Measurements from ENCODE around the gene PPP2R5A. TPM values are rescaled to one million over a fixed set of nuclear protein-coding genes. Genes with fewer than 3 reads are reported as not detected.

Gene PPP2R5A
- total RNA-seq, 1 experiment from 2014 or later = 22.0 TPM

DNA sequence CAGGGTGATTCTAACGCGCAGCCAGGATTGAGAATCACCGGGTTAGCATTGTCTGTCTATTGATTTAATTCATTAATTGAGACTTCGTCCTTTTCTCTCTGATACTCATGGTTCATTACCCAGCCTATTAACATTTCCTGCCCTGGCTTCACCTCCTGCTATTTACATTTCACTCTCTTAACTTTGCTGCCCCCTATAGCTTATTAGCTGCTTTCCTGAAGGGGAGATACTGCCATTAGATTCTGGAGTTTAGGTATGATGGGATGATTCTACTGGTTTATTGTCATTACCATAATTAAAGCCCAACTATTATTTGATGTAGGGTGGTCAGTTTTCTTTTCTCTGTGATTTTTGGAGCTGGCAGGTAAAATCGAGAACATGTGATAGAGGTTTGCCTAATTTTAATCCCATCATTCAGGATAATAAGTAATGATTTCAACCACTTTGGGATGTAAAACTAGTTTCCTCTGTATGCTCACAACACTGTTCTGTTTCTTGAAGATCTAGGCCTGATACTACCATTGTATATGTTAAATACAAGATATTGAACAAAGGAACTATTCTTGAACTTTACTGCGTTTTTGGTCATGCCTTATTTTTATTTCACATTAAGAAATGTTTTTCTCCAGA lies 6.4 kb downstream of the PPP2R5A start:
- WGBS (ENCODE audit: extremely low coverage, insufficient read length, low lambda C conversion rate) = no CpG with 5 or more reads among the region's 6 CpGs
- Histone ChIP-seq H2AFZ (ENCODE audit: low read length) (no peak overlapping the region), H3K18ac (ENCODE audit: insufficient read length, low read depth, low read length) (no peak overlapping the region), H3K23ac (ENCODE audit: insufficient read length, low read depth, low read length) (no peak overlapping the region), H2BK5ac (ENCODE audit: insufficient read length, low read length) (no peak overlapping the region), H2BK120ac (ENCODE audit: low read depth, low read length, poor library complexity, severe bottlenecking) (no peak overlapping the region), H4K91ac (ENCODE audit: insufficient read length, low read depth, low read length) (no peak overlapping the region), H2BK15ac (ENCODE audit: low read depth, low read length) (no peak overlapping the region), H4K5ac (ENCODE audit: insufficient read length, low read depth, low read length) (no peak overlapping the region), H3K9me3 (ENCODE audit: control insufficient read depth, low read depth, low read length) (no peaks in the 10 kb centered on the region), H3K14ac (ENCODE audit: insufficient read depth, low read length) (no peak overlapping the region), H3T11ph (ENCODE audit: low read length) (no peak overlapping the region), H4K8ac (replicated peaks; ENCODE audit: insufficient read length, low read depth, low read length) (no peak overlapping the region), H3K27ac (ENCODE audit: insufficient read length, low read depth, low read length) (no peak overlapping the region), H2BK20ac (ENCODE audit: low read depth, low read length, poor library complexity, severe bottlenecking) (no peak overlapping the region), H3K79me1 (ENCODE audit: insufficient read depth, low read depth, low read length, poor library complexity, severe bottlenecking) (peaks cover 7% of the 10 kb centered on the region), H3K56ac (ENCODE audit: insufficient read length, low read depth, low read length) (no peak overlapping the region), H3K79me2 (ENCODE audit: insufficient read depth, low read length) (peaks cover 19% of the 10 kb centered on the region; the same call in 1 of the 2 replicates), H4K20me1 (ENCODE audit: control insufficient read depth, insufficient read depth, insufficient read length) (no peaks in the 10 kb centered on the region), H3K4ac (ENCODE audit: low read depth, low read length) (no peak overlapping the region), H3K23me2 (ENCODE audit: insufficient read length, low read depth, low read length, poor library complexity, severe bottlenecking) (peaks cover 8% of the 10 kb centered on the region), H2AK5ac (ENCODE audit: insufficient read length, low read length) (no peak overlapping the region), H3K4me2 (ENCODE audit: insufficient read depth, insufficient read length, low read length) (no peak overlapping the region), H3K9ac (ENCODE audit: extremely low read depth, insufficient read length, low read length) (no peak overlapping the region), H3K4me1 (ENCODE audit: insufficient read depth, low read length) (no peaks in the 10 kb centered on the region; the same call in 1 of the 2 replicates), H2BK12ac (ENCODE audit: insufficient read length, low read depth, low read length) (no peak overlapping the region), H3K27me3 (ENCODE audit: insufficient read depth, low read length) (no peaks in the 10 kb centered on the region)
- DNase-seq = no peak
- Mint-ChIP-seq H3K27ac (peak overlapping the region in 2 of 3 experiments; percentile 1 to 73; a peak in 4 of 7 replicates), H3K4me3 (no peak overlapping the region; a peak in 1 of 5 replicates), H3K27me3 (ENCODE audit: low read depth) (no peaks in the 10 kb centered on the region), H3K4me1 (peaks cover 60 to 65% of the 10 kb centered on the region in 2 experiments), H3K36me3 (ENCODE audit: insufficient read depth in 1 of 3, low read depth in 3 of 3) (no peaks in the 10 kb centered on the region; a peak in 1 of 7 replicates), H3K9me3 (no peaks in the 10 kb centered on the region)
- TF ChIP-seq CTCF (conservative IDR thresholded peaks at IDR 0.05) = peak; percentile 81
